SK-N-SH treated with all-trans-retinoic acid at 6 μM for 48 hours (cell line): ENCODE results near the gene FGF22.

Source experiments
- ATAC-seq: fragments of 200-7000 bp; cut with Tn5 transposase; 3 replicates; pipeline ENCODE4 v1.9.1; 2020; ENCODE audit warnings: mild to moderate bottlenecking, moderate library complexity
- ARNTL ChIP-seq: fragments of 450-650 bp; formaldehyde crosslinking; IDR thresholded peaks from 2 replicates; pipeline ENCODE4 v1.5.0; 2020; ENCODE audit warnings: low read depth, mild to moderate bottlenecking, moderate library complexity, borderline replicate concordance
- BACH2 ChIP-seq: fragments of 250-450 bp; sonication (Bioruptor Pico); IDR thresholded peaks from 2 replicates; pipeline ENCODE4 v1.9.0; 2021; ENCODE audit warnings: mild to moderate bottlenecking, borderline replicate concordance
- CSDC2 ChIP-seq: fragments of 250-450 bp; sonication (Bioruptor Pico); IDR thresholded peaks from 2 replicates; pipeline ENCODE4 v1.5.0; 2020; ENCODE audit warnings: mild to moderate bottlenecking, moderate library complexity
- GLIS3 ChIP-seq: fragments of 250-450 bp; sonication (Bioruptor Pico); IDR thresholded peaks from 2 replicates; pipeline ENCODE4 v1.5.0; 2020; ENCODE audit warnings: mild to moderate bottlenecking, moderate library complexity
- OSR1 ChIP-seq: fragments of 250-450 bp; sonication (Bioruptor Pico); IDR thresholded peaks from 2 replicates; pipeline ENCODE4 v1.8.0; 2022; ENCODE audit warnings: moderate library complexity, mild to moderate bottlenecking, inconsistent platforms
- PPARA ChIP-seq: fragments of 250-450 bp; sonication (Bioruptor Pico); IDR thresholded peaks from 2 replicates; pipeline ENCODE4 v1.5.0; 2020; ENCODE audit warnings: mild to moderate bottlenecking, borderline replicate concordance
- RARB ChIP-seq: fragments of 250-450 bp; sonication (Bioruptor Pico); IDR thresholded peaks from 2 replicates; pipeline ENCODE4 v1.8.0; 2021; ENCODE audit warnings: mild to moderate bottlenecking, moderate library complexity
- SNAI2 ChIP-seq: fragments of 250-450 bp; sonication (Bioruptor Pico); IDR thresholded peaks from 2 replicates; pipeline ENCODE4 v1.5.0; 2020; ENCODE audit warnings: mild to moderate bottlenecking, moderate library complexity
- TCF4 ChIP-seq: fragments of 250-450 bp; sonication (Bioruptor Pico); IDR thresholded peaks from 2 replicates; pipeline ENCODE4 v1.8.0; 2021; ENCODE audit warnings: mild to moderate bottlenecking, moderate library complexity, borderline replicate concordance
- TOX ChIP-seq: fragments of 250-450 bp; sonication (Bioruptor Pico); IDR thresholded peaks from 2 replicates; pipeline ENCODE4 v1.8.0; 2021; ENCODE audit warnings: mild to moderate bottlenecking, moderate library complexity, borderline replicate concordance
- ZC3H10 ChIP-seq: fragments of 250-450 bp; sonication (Bioruptor Pico); IDR thresholded peaks from 2 replicates; pipeline ENCODE4 v1.5.1; 2021; ENCODE audit warnings: mild to moderate bottlenecking, moderate library complexity
- ZFP3 ChIP-seq: fragments of 250-450 bp; sonication (Bioruptor Pico); IDR thresholded peaks from 2 replicates; pipeline ENCODE4 v1.5.0; 2020; ENCODE audit warnings: mild to moderate bottlenecking, moderate library complexity
- ZFP30 ChIP-seq: fragments of 450-650 bp; formaldehyde crosslinking; IDR thresholded peaks from 2 replicates; pipeline ENCODE4 v1.5.0; 2022; ENCODE audit warnings: mild to moderate bottlenecking, moderate library complexity
- ZNF70 ChIP-seq: fragments of 450-650 bp; formaldehyde crosslinking; IDR thresholded peaks from 2 replicates; pipeline ENCODE4 v1.5.0; 2020; ENCODE audit warnings: mild to moderate bottlenecking, moderate library complexity
- ZNF8 ChIP-seq: fragments of 450-650 bp; formaldehyde crosslinking; IDR thresholded peaks from 2 replicates; pipeline ENCODE4 v1.5.0; 2020; ENCODE audit warnings: mild to moderate bottlenecking, moderate library complexity
- TF ChIP-seq, protein P1 (sequence below): fragments of 250-450 bp; sonication (Bioruptor Pico); IDR thresholded peaks from 2 replicates; pipeline ENCODE4 v1.5.1; 2020; ENCODE audit warnings: low read depth, mild to moderate bottlenecking, moderate library complexity
- TF ChIP-seq, protein P2 (sequence below): fragments of 250-450 bp; sonication (Bioruptor Pico); IDR thresholded peaks from 2 replicates; pipeline ENCODE4 v1.5.0; 2020; ENCODE audit warnings: mild to moderate bottlenecking, moderate library complexity
- TF ChIP-seq, protein P3 (sequence below): fragments of 250-450 bp; sonication (Bioruptor Pico); IDR thresholded peaks from 2 replicates; pipeline ENCODE4 v1.8.0; 2020; ENCODE audit warnings: mild to moderate bottlenecking, moderate library complexity, borderline replicate concordance
- TF ChIP-seq, protein P4 (sequence below): fragments of 250-450 bp; sonication (Bioruptor Pico); IDR thresholded peaks from 2 replicates; pipeline ENCODE4 v1.8.0; 2021; ENCODE audit warnings: low read depth, mild to moderate bottlenecking, moderate library complexity, borderline replicate concordance
- TF ChIP-seq, protein P5 (sequence below): fragments of 250-450 bp; sonication (Bioruptor Pico); IDR thresholded peaks from 2 replicates; pipeline ENCODE4 v1.5.1; 2021; ENCODE audit warnings: mild to moderate bottlenecking, moderate library complexity

Gene FGF22

DNA sequence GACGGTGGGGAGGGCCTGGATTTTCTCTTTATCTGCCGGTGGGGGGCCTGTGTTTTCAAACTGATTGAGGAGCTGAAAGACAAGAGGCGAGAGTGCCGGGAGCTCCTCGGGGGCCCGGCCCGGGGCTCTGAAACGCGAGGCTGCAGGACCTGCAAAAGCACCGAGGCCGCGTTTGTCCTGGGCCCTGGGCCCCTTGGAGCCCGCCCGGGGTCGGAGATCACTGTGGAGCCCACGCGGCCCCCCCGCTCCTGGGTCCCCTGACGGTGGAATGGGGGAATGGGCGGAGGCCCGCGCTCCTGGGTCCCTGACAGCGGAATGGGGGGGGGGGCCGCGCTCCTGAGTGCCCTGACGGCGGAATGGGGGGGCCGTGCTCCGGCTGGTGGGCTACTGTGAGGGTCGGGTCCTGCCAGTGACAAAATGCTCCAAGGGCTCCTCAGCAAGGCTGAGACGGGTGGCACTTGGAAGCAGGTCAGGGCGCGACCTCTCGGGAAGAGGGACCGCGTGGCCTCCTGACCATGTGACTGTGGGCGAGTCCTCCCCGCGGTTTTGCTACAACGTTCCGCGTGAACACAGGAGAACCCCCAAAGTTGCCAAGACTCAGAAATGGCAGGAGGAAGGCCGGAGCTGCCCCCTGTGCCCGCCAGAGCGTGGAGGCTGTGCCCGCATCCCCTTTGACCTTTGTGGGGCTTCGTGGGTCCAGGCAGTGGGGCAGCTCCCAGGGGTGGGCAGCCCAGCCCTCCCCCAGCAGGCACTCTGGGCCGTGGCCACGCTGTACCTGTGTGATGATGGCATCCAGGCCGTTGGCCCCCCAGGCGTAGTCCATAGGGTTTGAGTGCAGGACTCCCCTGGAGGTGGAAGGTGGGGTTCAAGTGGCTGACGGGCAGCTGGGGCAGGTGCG is 9.5 kb downstream of the FGF22 start:
- TF ChIP-seq RARB (CRISPR knock-in tag) (no peak), PPARA (CRISPR knock-in tag) (no peak), TCF4 (CRISPR knock-in tag) (no peak), GLIS3 (CRISPR knock-in tag) (no peak), ZFP30 (CRISPR knock-in tag) (no peak)
- TF ChIP-seq, protein P1, sequence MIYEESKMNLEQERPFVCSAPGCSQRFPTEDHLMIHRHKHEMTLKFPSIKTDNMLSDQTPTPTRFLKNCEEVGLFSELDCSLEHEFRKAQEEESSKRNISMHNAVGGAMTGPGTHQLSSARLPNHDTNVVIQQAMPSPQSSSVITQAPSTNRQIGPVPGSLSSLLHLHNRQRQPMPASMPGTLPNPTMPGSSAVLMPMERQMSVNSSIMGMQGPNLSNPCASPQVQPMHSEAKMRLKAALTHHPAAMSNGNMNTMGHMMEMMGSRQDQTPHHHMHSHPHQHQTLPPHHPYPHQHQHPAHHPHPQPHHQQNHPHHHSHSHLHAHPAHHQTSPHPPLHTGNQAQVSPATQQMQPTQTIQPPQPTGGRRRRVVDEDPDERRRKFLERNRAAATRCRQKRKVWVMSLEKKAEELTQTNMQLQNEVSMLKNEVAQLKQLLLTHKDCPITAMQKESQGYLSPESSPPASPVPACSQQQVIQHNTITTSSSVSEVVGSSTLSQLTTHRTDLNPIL = no peak
- TF ChIP-seq, protein P2, sequence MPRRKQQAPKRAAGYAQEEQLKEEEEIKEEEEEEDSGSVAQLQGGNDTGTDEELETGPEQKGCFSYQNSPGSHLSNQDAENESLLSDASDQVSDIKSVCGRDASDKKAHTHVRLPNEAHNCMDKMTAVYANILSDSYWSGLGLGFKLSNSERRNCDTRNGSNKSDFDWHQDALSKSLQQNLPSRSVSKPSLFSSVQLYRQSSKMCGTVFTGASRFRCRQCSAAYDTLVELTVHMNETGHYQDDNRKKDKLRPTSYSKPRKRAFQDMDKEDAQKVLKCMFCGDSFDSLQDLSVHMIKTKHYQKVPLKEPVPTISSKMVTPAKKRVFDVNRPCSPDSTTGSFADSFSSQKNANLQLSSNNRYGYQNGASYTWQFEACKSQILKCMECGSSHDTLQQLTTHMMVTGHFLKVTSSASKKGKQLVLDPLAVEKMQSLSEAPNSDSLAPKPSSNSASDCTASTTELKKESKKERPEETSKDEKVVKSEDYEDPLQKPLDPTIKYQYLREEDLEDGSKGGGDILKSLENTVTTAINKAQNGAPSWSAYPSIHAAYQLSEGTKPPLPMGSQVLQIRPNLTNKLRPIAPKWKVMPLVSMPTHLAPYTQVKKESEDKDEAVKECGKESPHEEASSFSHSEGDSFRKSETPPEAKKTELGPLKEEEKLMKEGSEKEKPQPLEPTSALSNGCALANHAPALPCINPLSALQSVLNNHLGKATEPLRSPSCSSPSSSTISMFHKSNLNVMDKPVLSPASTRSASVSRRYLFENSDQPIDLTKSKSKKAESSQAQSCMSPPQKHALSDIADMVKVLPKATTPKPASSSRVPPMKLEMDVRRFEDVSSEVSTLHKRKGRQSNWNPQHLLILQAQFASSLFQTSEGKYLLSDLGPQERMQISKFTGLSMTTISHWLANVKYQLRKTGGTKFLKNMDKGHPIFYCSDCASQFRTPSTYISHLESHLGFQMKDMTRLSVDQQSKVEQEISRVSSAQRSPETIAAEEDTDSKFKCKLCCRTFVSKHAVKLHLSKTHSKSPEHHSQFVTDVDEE (CRISPR knock-in tag) = no peak
- ATAC-seq = no peak

DNA sequence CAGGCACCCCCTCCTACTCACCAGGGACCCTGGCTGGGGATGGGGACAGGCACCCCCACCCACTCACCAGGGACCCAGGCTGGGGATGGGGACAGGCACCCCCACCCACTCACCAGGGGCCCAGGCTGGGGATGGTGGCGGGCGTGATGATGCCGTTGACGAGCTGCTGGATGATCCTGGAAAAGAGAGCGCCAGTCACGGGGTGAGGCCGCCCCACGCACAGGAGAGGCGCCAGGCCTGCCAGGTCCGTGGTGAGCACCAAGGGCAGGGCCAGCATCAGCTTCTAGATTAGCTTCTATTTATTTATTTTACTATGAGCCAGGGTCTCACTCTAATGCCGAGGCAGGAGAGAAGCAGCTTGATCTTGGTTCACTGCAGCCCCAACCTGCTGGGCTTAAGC is 10.4 kb downstream of the FGF22 start:
- no peak for ATAC-seq
- no peak for TF ChIP-seq CSDC2
- TF ChIP-seq, protein P3, sequence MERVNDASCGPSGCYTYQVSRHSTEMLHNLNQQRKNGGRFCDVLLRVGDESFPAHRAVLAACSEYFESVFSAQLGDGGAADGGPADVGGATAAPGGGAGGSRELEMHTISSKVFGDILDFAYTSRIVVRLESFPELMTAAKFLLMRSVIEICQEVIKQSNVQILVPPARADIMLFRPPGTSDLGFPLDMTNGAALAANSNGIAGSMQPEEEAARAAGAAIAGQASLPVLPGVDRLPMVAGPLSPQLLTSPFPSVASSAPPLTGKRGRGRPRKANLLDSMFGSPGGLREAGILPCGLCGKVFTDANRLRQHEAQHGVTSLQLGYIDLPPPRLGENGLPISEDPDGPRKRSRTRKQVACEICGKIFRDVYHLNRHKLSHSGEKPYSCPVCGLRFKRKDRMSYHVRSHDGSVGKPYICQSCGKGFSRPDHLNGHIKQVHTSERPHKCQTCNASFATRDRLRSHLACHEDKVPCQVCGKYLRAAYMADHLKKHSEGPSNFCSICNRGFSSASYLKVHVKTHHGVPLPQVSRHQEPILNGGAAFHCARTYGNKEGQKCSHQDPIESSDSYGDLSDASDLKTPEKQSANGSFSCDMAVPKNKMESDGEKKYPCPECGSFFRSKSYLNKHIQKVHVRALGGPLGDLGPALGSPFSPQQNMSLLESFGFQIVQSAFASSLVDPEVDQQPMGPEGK (CRISPR knock-in tag) = no peak
- no peak for TF ChIP-seq ZC3H10 (CRISPR knock-in tag)
- TF ChIP-seq SNAI2 = no peak
- no peak for TF ChIP-seq ZFP30 (CRISPR knock-in tag)
- TF ChIP-seq RARB (CRISPR knock-in tag) = no peak
- TF ChIP-seq BACH2 (CRISPR knock-in tag) = no peak
- TF ChIP-seq GLIS3 (CRISPR knock-in tag) = no peak
- no peak for TF ChIP-seq ZNF8
- TF ChIP-seq, protein P4, sequence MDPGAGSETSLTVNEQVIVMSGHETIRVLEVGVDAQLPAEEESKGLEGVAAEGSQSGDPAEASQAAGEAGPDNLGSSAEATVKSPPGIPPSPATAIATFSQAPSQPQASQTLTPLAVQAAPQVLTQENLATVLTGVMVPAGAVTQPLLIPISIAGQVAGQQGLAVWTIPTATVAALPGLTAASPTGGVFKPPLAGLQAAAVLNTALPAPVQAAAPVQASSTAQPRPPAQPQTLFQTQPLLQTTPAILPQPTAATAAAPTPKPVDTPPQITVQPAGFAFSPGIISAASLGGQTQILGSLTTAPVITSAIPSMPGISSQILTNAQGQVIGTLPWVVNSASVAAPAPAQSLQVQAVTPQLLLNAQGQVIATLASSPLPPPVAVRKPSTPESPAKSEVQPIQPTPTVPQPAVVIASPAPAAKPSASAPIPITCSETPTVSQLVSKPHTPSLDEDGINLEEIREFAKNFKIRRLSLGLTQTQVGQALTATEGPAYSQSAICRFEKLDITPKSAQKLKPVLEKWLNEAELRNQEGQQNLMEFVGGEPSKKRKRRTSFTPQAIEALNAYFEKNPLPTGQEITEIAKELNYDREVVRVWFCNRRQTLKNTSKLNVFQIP (CRISPR knock-in tag) = no peak
- no peak for TF ChIP-seq OSR1
- TF ChIP-seq ZFP3 (CRISPR knock-in tag) = no peak
- no peak for TF ChIP-seq ARNTL (CRISPR knock-in tag)
- no peak for TF ChIP-seq TCF4 (CRISPR knock-in tag)
- no peak for TF ChIP-seq TOX (CRISPR knock-in tag)

DNA sequence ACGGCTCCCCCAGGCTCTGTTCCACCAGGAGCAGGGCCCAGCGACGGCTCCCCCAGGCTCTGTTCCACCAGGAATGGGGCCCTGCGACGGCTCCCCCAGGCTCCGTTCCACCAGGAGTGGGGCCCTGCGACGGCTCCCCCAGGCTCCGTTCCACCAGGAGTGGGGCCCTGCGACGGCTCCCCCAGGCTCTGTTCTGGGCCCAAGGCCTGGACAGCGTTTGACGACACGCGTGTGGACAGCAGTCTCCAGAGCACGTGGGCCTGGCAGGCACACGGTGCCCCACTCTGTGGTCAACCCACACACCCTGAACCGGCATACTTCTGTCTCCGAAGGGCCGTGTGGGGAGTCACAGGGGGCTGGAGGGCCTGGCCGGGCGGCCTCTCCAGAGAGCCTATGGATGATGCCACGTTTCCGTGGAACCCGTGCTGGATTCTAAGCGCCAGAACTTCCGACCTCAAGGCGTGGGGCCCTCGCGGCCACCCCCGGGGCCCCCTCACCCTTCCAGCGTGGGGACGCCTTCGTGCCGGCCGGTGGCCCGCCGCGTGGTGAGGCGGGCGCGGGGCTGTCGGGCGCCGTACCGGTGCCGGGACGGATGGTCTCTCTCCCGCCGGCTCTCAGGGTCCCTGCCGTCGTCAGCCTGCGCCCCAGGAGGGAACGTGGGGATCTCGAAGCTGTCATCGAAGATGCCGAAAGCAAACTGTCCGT is 11.6 kb downstream of the FGF22 start:
- no peak for ATAC-seq
- TF ChIP-seq ZNF70 (no peak), ZC3H10 (CRISPR knock-in tag) (no peak)
- TF ChIP-seq, protein P5, sequence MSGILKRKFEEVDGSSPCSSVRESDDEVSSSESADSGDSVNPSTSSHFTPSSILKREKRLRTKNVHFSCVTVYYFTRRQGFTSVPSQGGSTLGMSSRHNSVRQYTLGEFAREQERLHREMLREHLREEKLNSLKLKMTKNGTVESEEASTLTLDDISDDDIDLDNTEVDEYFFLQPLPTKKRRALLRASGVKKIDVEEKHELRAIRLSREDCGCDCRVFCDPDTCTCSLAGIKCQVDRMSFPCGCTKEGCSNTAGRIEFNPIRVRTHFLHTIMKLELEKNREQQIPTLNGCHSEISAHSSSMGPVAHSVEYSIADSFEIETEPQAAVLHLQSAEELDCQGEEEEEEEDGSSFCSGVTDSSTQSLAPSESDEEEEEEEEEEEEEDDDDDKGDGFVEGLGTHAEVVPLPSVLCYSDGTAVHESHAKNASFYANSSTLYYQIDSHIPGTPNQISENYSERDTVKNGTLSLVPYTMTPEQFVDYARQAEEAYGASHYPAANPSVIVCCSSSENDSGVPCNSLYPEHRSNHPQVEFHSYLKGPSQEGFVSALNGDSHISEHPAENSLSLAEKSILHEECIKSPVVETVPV (CRISPR knock-in tag) = no peak
